ENCODE measurements around the gene ZDHHC17.

Gene ZDHHC17

GRCh38 chr12:76880519-76881023 lies 116.7 kb downstream of the ZDHHC17 start:
- no peak for DNase-seq

- DNase-seq = no peak
Observed at GRCh38 chr12:76881142-76881541, 117.2 kb downstream of the ZDHHC17 start.

GRCh38 chr12:76882367-76882766 lies 118.5 kb downstream of the ZDHHC17 start:
- no peak for DNase-seq

GRCh38 chr12:76883151-76883550 lies 119.2 kb downstream of the ZDHHC17 start:
- DNase-seq = no peak

GRCh38 chr12:76883811-76884210 lies 119.9 kb downstream of the ZDHHC17 start:
- no peak for DNase-seq

- no peak for DNase-seq
Observed at GRCh38 chr12:76888775-76889174, 124.9 kb downstream of the ZDHHC17 start.

GRCh38 chr12:76890151-76891143 lies 126.5 kb downstream of the ZDHHC17 start:
- DNase-seq = peak; percentile 70 to 71

GRCh38 chr12:76891609-76892008 lies 127.7 kb downstream of the ZDHHC17 start:
- no peak for DNase-seq

- no peak for DNase-seq
Observed at GRCh38 chr12:76895796-76896195, 131.9 kb downstream of the ZDHHC17 start.

GRCh38 chr12:76896274-76896673 lies 132.4 kb downstream of the ZDHHC17 start:
- DNase-seq = no peak

GRCh38 chr12:76898442-76898841 lies 134.5 kb downstream of the ZDHHC17 start:
- no peak for DNase-seq

- no peak for DNase-seq
Observed at GRCh38 chr12:76899522-76899921, 135.6 kb downstream of the ZDHHC17 start.

- DNase-seq = no peak
Observed at GRCh38 chr12:76901628-76902380, 137.9 kb downstream of the ZDHHC17 start.
